Liver (tissue), 9 donors: Measurements from ENCODE around the gene SQOR. TPM values are rescaled to one million over a fixed set of nuclear protein-coding genes. Genes with fewer than 3 reads are reported as not detected.
A peak's percentile ranks its signal among the peaks of the same experiment; 100 is the strongest.

Experiments
- DNase-seq: peaks from one replicate; pipeline ENCODE4 v3.0.0-alpha.2; 2017; ENCODE audit warnings: low spot score
- H3K27ac ChIP-seq, 2 donors: one replicate each; pipeline ENCODE4 v1.7.0; 2013; ENCODE audit warnings: inconsistent platforms in 2 of 2, low read length in 2 of 2, control low read depth in 1 of 2, low read depth in 1 of 2, mild to moderate bottlenecking in 1 of 2
- H3K27me3 ChIP-seq, 4 donors: one replicate each; pipeline versions ENCODE4 v1.6.1 to v1.7.0; 2013; ENCODE audit warnings: low read length in 3 of 4, inconsistent platforms in 1 of 4, mild to moderate bottlenecking in 1 of 4, moderate library complexity in 1 of 4; ENCODE audit not compliant: control insufficient read depth in 4 of 4, insufficient read depth in 4 of 4
- H3K36me3 ChIP-seq, 4 donors: one replicate each; pipeline versions ENCODE4 v1.6.1 to v1.7.0; 2013; ENCODE audit warnings: low read length in 3 of 4, mild to moderate bottlenecking in 3 of 4, low read depth in 1 of 4, moderate library complexity in 1 of 4; ENCODE audit not compliant: control insufficient read depth in 4 of 4, insufficient read depth in 3 of 4
- H3K4me1 ChIP-seq, 4 donors: one replicate each; pipeline versions ENCODE4 v1.6.1 to v1.7.0; 2013; ENCODE audit warnings: low read length in 3 of 4, mild to moderate bottlenecking in 3 of 4, moderate library complexity in 1 of 4; ENCODE audit not compliant: control insufficient read depth in 4 of 4, insufficient read depth in 4 of 4
- H3K4me3 ChIP-seq, 3 donors: one replicate each; pipeline versions ENCODE4 v1.6.1 to v1.7.0; 2013; ENCODE audit warnings: low read length in 3 of 3, control low read depth in 1 of 3, low read depth in 1 of 3, mild to moderate bottlenecking in 1 of 3
- H3K9ac ChIP-seq, 2 donors: one replicate each; pipeline ENCODE4 v1.7.0; 2013; ENCODE audit warnings: low read length in 2 of 2, mild to moderate bottlenecking in 2 of 2, moderate library complexity in 2 of 2, control low read depth in 1 of 2, low read depth in 1 of 2
- H3K9me3 ChIP-seq, 4 donors: one replicate each; pipeline versions ENCODE4 v1.6.1 to v1.7.0; 2013; ENCODE audit warnings: low read length in 3 of 4; ENCODE audit not compliant: control insufficient read depth in 4 of 4
- CTCF ChIP-seq: fragments of 150-350 bp; IDR thresholded peaks from 2 replicates; pipeline ENCODE4 v1.5.1; 2017; ENCODE audit warnings: improper control_type of control experiment, low read depth, low read length; ENCODE audit not compliant: missing input control
- EGR1 ChIP-seq, 2 donors: IDR thresholded peaks; 2 replicates each; pipeline ENCODE4 v1.6.1; 2016 to 2018; ENCODE audit warnings: antibody characterized with exemption in 2 of 2, low read depth in 2 of 2
- FOXA2 ChIP-seq: IDR thresholded peaks from 2 replicates; pipeline ENCODE4 v1.6.1; 2016; ENCODE audit warnings: antibody characterized with exemption
- HNF4G ChIP-seq: IDR thresholded peaks from 2 replicates; pipeline ENCODE4 v1.6.1; 2016; ENCODE audit warnings: antibody characterized with exemption
- JUND ChIP-seq, 2 donors: IDR thresholded peaks; 2 replicates each; pipeline ENCODE4 v1.6.1; 2016; ENCODE audit warnings: antibody characterized with exemption in 2 of 2
- MAX ChIP-seq: IDR thresholded peaks from 2 replicates; pipeline ENCODE4 v1.6.1; 2016; ENCODE audit warnings: antibody characterized with exemption
- REST ChIP-seq: IDR thresholded peaks from 2 replicates; pipeline ENCODE4 v1.6.1; 2016; ENCODE audit warnings: antibody characterized with exemption, mild to moderate bottlenecking
- RXRA ChIP-seq, 2 donors: IDR thresholded peaks; 2 replicates each; pipeline ENCODE4 v1.6.1; 2017 to 2018; ENCODE audit warnings: antibody characterized with exemption in 2 of 2, mild to moderate bottlenecking in 1 of 2
- TAF1 ChIP-seq: conservative IDR thresholded peaks from 2 replicates; pipeline ENCODE4 v1.6.1; 2016; ENCODE audit warnings: antibody characterized with exemption, mild to moderate bottlenecking
- YY1 ChIP-seq: IDR thresholded peaks from 2 replicates; pipeline ENCODE4 v1.6.1; 2016; ENCODE audit warnings: antibody characterized with exemption, mild to moderate bottlenecking
- ZBTB33 ChIP-seq: IDR thresholded peaks from 2 replicates; pipeline ENCODE4 v1.6.1; 2016; ENCODE audit warnings: antibody characterized with exemption
- WGBS: extraction: QIAGEN DNeasy Blood & Tissue Kit; methylation state at CpG from one replicate; pipeline ENCODE4 v1.1.7; 2013; 5-methylcytosine and 5-hydroxymethylcytosine counted together
- polyA plus RNA-seq, 2 donors: library from polyadenylated mRNA; stranded (reverse) in 1 of 2; unstranded in 1 of 2; fragments of 200-250 nt in 1 of 2; fragments of >200 nt in 1 of 2; fragmentation: Nextera tagmentation in 1 of 2; extraction: Ambion mirVana in 1 of 2; gene quantifications; one replicate each; pipeline versions ENCODE4 v1.2.1 to v1.2.3, GENCODE V29; 2013 to 2015
- total RNA-seq, 2 donors: library from RNA; depleted of rRNA; stranded (reverse); fragments of >200 nt; gene quantifications; one replicate each; pipeline ENCODE4 v1.2.3, GENCODE V29; 2014
- donor health status: healthy.
- donor health status: healthy.
- donor health status: healthy.
- donor health status: healthy.
- donor health status: healthy.

The SQOR gene
- total and polyA plus RNA-seq, 4 donors, result 29.6 to 41.7 (median 35.1) TPM

GRCh38 chr15:45586125-45586524 lies 48.7 kb upstream of the SQOR start:
- no peak for DNase-seq
- WGBS, result 76% methylated on average over 3 of the region's 3 CpGs
- H3K4me3 ChIP-seq, result peak overlapping the region; percentile 77 to 96 (median 87)
- peaks cover 0 to 1% (median 0%) of the 10 kb centered on the region in 4 donors for H3K36me3 ChIP-seq
- H3K4me1 ChIP-seq, result peaks cover 0 to 27% (median 20%) of the 10 kb centered on the region in 4 donors
- no peaks in the 10 kb centered on the region for H3K9me3 ChIP-seq
- TF ChIP-seq ZBTB33, result no peak
- no peak for TF ChIP-seq HNF4G
- no peak for TF ChIP-seq REST
- TF ChIP-seq RXRA (IDR thresholded peaks at IDR 0.05), result no peak
- no peak for TF ChIP-seq MAX
- peak overlapping the region; percentile 13 to 96 for H3K9ac ChIP-seq
- H3K27ac ChIP-seq, result peak overlapping the region; percentile 97 to 99
- no peaks in the 10 kb centered on the region for H3K27me3 ChIP-seq

- H3K27me3 ChIP-seq, result no peaks in the 10 kb centered on the region
- peak overlapping the region; percentile 77 to 96 (median 87) for H3K4me3 ChIP-seq
- no peak for DNase-seq
- H3K4me1 ChIP-seq, result peaks cover 0 to 27% (median 20%) of the 10 kb centered on the region in 4 donors
- H3K9me3 ChIP-seq, result no peaks in the 10 kb centered on the region
- TF ChIP-seq JUND (IDR thresholded peaks at IDR 0.05) (no peak), YY1 (peak; percentile 35), EGR1 (IDR thresholded peaks at IDR 0.05; ENCODE audit: low read depth in 2 of 2) (no peak), CTCF (no peak), FOXA2 (no peak), TAF1 (no peak)
- peak overlapping the region; percentile 95 to 96 for H3K9ac ChIP-seq
- WGBS, result under 1% methylated on average over 14 of the region's 14 CpGs
- H3K36me3 ChIP-seq, result peaks cover 0 to 1% (median 0%) of the 10 kb centered on the region in 4 donors
- H3K27ac ChIP-seq, result peak overlapping the region; percentile 97 to 99
Observed at GRCh38 chr15:45586601-45587094, 48.2 kb upstream of the SQOR start.
